Ureter (tissue), 1 donor: Measurements from ENCODE around the gene PTGES. TPM values are rescaled to one million over a fixed set of nuclear protein-coding genes. Genes with fewer than 3 reads are reported as not detected.

Experiments
- DNase-seq: peaks from one replicate; pipeline ENCODE4 v3.0.0-alpha.2; 2020; ENCODE audit warnings: low spot score
- total RNA-seq: library from RNA; stranded (reverse); gene quantifications from one replicate; pipeline ENCODE4 v1.2.4, GENCODE V29; 2023
- donor health status: DM: yes; HTN: yes; CAD: no.

Gene PTGES
- total RNA-seq, 1 donor from 2014 or later, result 67.9 TPM

GRCh38 chr9:129746092-129746777 lies 6.6 kb downstream of the PTGES start:
- DNase-seq, result no peak

GRCh38 chr9:129745200-129745599 lies 7.6 kb downstream of the PTGES start:
- DNase-seq, result no peak

GRCh38 chr9:129740666-129741464 lies 12.0 kb downstream of the PTGES start:
- no peak for DNase-seq

GRCh38 chr9:129740174-129740573 lies 12.7 kb downstream of the PTGES start:
- DNase-seq, result no peak

GRCh38 chr9:129739432-129739831 lies 13.4 kb downstream of the PTGES start:
- DNase-seq, result no peak

GRCh38 chr9:129737479-129738274 lies 15.2 kb downstream of the PTGES start:
- peak; percentile 90 for DNase-seq

GRCh38 chr9:129736334-129736733 lies 16.5 kb downstream of the PTGES start:
- DNase-seq, result no peak

- no peak for DNase-seq
Observed at GRCh38 chr9:129735546-129735945, 17.3 kb downstream of the PTGES start.

GRCh38 chr9:129733632-129733953 lies 19.2 kb downstream of the PTGES start:
- no peak for DNase-seq

GRCh38 chr9:129732946-129733631 lies 19.8 kb downstream of the PTGES start:
- DNase-seq, result no peak

GRCh38 chr9:129732100-129732499 lies 20.7 kb downstream of the PTGES start:
- no peak for DNase-seq

- DNase-seq, result no peak
Observed at GRCh38 chr9:129731477-129732085, 21.3 kb downstream of the PTGES start.

GRCh38 chr9:129728744-129729143 lies 24.1 kb downstream of the PTGES start:
- no peak for DNase-seq

- DNase-seq, result peak; percentile 81
Observed at GRCh38 chr9:129726322-129727160, 26.3 kb downstream of the PTGES start.

- DNase-seq, result no peak
Observed at GRCh38 chr9:129725795-129726251, 27.0 kb downstream of the PTGES start.

- no peak for DNase-seq
Observed at GRCh38 chr9:129724456-129725190, 28.2 kb downstream of the PTGES start.

GRCh38 chr9:129722913-129723312 lies 29.9 kb downstream of the PTGES start:
- no peak for DNase-seq

GRCh38 chr9:129720865-129721545 lies 31.8 kb downstream of the PTGES start:
- DNase-seq, result no peak

GRCh38 chr9:129720181-129720864 lies 32.5 kb downstream of the PTGES start:
- DNase-seq, result no peak
